Measurements from ENCODE around the gene CBFA2T3. TPM values are rescaled to one million over a fixed set of nuclear protein-coding genes. Genes with fewer than 3 reads are reported as not detected.
A peak's percentile ranks its signal among the peaks of the same experiment; 100 is the strongest.

The CBFA2T3 gene
- total RNA-seq, 1 donor from 2014 or later = 32.8 TPM

- peaks cover 0 to 6% of the 10 kb centered on the region in 2 donors for H3K4me1 ChIP-seq
- DNase-seq (ENCODE audit: low spot score in 2 of 2) = no peak
- no peaks in the 10 kb centered on the region for H3K9me3 ChIP-seq
- no peaks in the 10 kb centered on the region for H3K36me3 ChIP-seq
- H3K27ac ChIP-seq = peak overlapping the region; percentile 27 to 41
- intact Hi-C loops (cut with DNase I) = no loop called here
- H3K27me3 ChIP-seq = peaks cover 7% of the 10 kb centered on the region
- H3K4me3 ChIP-seq = no peak overlapping the region
- no peak for TF ChIP-seq CTCF (IDR thresholded peaks at IDR 0.05)
Observed at GRCh38 chr16:88936556-88937205, 40.3 kb downstream of the CBFA2T3 start.

- peak overlapping the region in 1 of 2 donors; percentile 27 for H3K27ac ChIP-seq
- no peak overlapping the region for H3K4me3 ChIP-seq
- H3K4me1 ChIP-seq = peaks cover 0 to 6% of the 10 kb centered on the region in 2 donors
- TF ChIP-seq CTCF (IDR thresholded peaks at IDR 0.05) = no peak
- H3K36me3 ChIP-seq = no peaks in the 10 kb centered on the region
- intact Hi-C loops (cut with DNase I) = no loop called here
- no peaks in the 10 kb centered on the region for H3K9me3 ChIP-seq
- no peak for DNase-seq (ENCODE audit: low spot score in 2 of 2)
- H3K27me3 ChIP-seq = peaks cover 7% of the 10 kb centered on the region
Observed at GRCh38 chr16:88936008-88936555, 40.9 kb downstream of the CBFA2T3 start.

GRCh38 chr16:88934066-88934667 lies 42.8 kb downstream of the CBFA2T3 start:
- DNase-seq (ENCODE audit: low spot score in 2 of 2) = no peak
- H3K9me3 ChIP-seq = no peaks in the 10 kb centered on the region
- no peak overlapping the region for H3K4me3 ChIP-seq
- H3K4me1 ChIP-seq = no peaks in the 10 kb centered on the region
- intact Hi-C loops (cut with DNase I) = no loop called here
- no peaks in the 10 kb centered on the region for H3K36me3 ChIP-seq
- no peaks in the 10 kb centered on the region for H3K27me3 ChIP-seq
- no peak for TF ChIP-seq CTCF (IDR thresholded peaks at IDR 0.05)
- H3K27ac ChIP-seq = no peak overlapping the region

- no peak for DNase-seq (ENCODE audit: low spot score in 2 of 2)
- Histone ChIP-seq H3K4me3 (no peak overlapping the region), H3K9me3 (no peaks in the 10 kb centered on the region), H3K27me3 (no peaks in the 10 kb centered on the region), H3K4me1 (no peaks in the 10 kb centered on the region), H3K36me3 (no peaks in the 10 kb centered on the region), H3K27ac (no peak overlapping the region)
- no peak for TF ChIP-seq CTCF (IDR thresholded peaks at IDR 0.05)
- intact Hi-C loops (cut with DNase I) = no loop called here
Observed at GRCh38 chr16:88932929-88933328, 44.1 kb downstream of the CBFA2T3 start.

GRCh38 chr16:88931936-88932335 lies 45.1 kb downstream of the CBFA2T3 start:
- TF ChIP-seq CTCF (IDR thresholded peaks at IDR 0.05) = no peak
- H3K27me3 ChIP-seq = no peaks in the 10 kb centered on the region
- intact Hi-C loops (cut with DNase I) = no loop called here
- no peak for DNase-seq (ENCODE audit: low spot score in 2 of 2)
- H3K36me3 ChIP-seq = no peaks in the 10 kb centered on the region
- H3K4me3 ChIP-seq = no peak overlapping the region
- H3K27ac ChIP-seq = no peak overlapping the region
- H3K9me3 ChIP-seq = no peaks in the 10 kb centered on the region
- H3K4me1 ChIP-seq = no peaks in the 10 kb centered on the region
